Esophagus squamous epithelium (tissue), 5 donors: Measurements from ENCODE around the gene PCDH12. TPM values are rescaled to one million over a fixed set of nuclear protein-coding genes. Genes with fewer than 3 reads are reported as not detected.

Source experiments
- DNase-seq: peaks from one replicate; lab custom pipeline; 2025; lab: John Stamatoyannopoulos, UW
- H3K27ac ChIP-seq, 4 donors: fragments of 200-600 bp; sonication (generic); one replicate each; pipeline ENCODE4 v1.5.1; 2016 to 2019; ENCODE audit warnings: mild to moderate bottlenecking in 1 of 4
- H3K27me3 ChIP-seq, 4 donors: fragments of 200-600 bp; sonication (generic); 1 replicate in 3 of 4; 2 replicates in 1 of 4; pipeline versions ENCODE4 v1.5.1 to v1.6.0; 2017 to 2021; ENCODE audit warnings: antibody characterized with exemption in 1 of 4
- H3K36me3 ChIP-seq, 3 donors: fragments of 200-600 bp; sonication (generic); one replicate each; pipeline ENCODE4 v1.5.1; 2016 to 2019
- H3K4me1 ChIP-seq, 3 donors: fragments of 200-600 bp; sonication (generic); one replicate each; pipeline ENCODE4 v1.5.1; 2017 to 2019
- H3K4me3 ChIP-seq, 4 donors: fragments of 200-600 bp; sonication (generic); 1 replicate in 3 of 4; 2 replicates in 1 of 4; pipeline ENCODE4 v1.5.1; 2016 to 2019; ENCODE audit warnings: mild to moderate bottlenecking in 2 of 4, moderate library complexity in 1 of 4
- H3K9me3 ChIP-seq, 3 donors: fragments of 200-600 bp; sonication (generic); one replicate each; pipeline ENCODE4 v1.5.1; 2016 to 2019
- POLR2A ChIP-seq, 4 donors: fragments of 450-650 bp; IDR thresholded peaks; one replicate each; pipeline ENCODE4 v1.6.1; 2017; ENCODE audit warnings: antibody characterized with exemption in 4 of 4, mild to moderate bottlenecking in 4 of 4, moderate library complexity in 3 of 4
- WGBS, 2 donors: methylation state at CpG; one replicate each; pipeline ENCODE4 v1.1.5; 2018; 5-methylcytosine and 5-hydroxymethylcytosine counted together
- intact Hi-C: fragments of 100-400 bp; cut with DNase I; formaldehyde crosslinking; loops from one replicate; pipeline ENCODE4 v1.15.0; 2022
- total RNA-seq, 4 donors: library from RNA; depleted of rRNA; stranded (reverse); fragments of >200 nt; gene quantifications; one replicate each; pipeline ENCODE4 v1.1.0, GENCODE V29; 2016
- TF ChIP-seq, protein P1 (sequence below), 6 experiments: fragments of 450-650 bp in 4 of 6; fragments of 200-600 bp in 2 of 6; sonication (generic) in 2 of 6; IDR thresholded peaks; one replicate each; pipeline ENCODE4 v1.5.1; 2016 to 2019; ENCODE audit warnings: antibody characterized with exemption in 6 of 6, mild to moderate bottlenecking in 4 of 6, moderate library complexity in 4 of 6
- donor health status: DM: yes; HTN: yes; CAD: no.

The PCDH12 gene
- total RNA-seq, 4 donors from 2014 or later, result 0.19 to 1.9 (median 0.78) TPM

DNA sequence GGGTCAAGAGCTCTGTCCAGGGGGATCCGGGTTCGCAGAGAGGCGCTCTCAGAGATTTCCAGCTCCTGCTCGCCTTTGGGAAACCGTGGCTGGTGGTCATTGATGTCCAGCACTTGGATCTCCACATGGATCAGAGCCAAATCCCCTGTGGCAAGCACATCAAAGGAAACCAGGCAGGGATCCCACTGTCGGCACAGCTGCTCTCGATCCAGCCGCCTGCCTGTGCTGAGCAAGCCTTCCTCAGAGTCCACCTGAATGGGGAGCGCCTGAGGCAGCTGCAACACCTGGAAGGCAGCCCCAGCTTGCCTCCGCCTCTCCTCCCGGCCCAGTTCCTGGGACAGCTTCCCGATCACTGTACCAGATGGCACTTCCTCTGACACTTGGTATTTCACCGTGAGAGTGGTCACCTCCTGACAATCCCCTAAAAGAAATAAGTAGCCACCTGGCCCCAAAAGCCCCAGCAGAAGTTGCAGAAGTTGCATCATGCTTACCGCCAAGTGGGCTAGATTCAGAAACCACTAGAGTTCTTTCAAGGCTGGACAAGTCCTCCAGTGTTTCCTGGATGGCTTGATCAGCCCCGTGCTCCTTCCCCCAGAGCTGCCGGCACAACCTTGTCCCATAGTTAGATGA, 520 bp downstream of the PCDH12 start:
- Histone ChIP-seq H3K36me3 (no peaks in the 10 kb centered on the region), H3K27me3 (no peaks in the 10 kb centered on the region), H3K27ac (peak overlapping the region in 2 of 4 donors; percentile 58 to 73), H3K4me3 (peak overlapping the region in 1 of 4 donors; percentile 44), H3K4me1 (peaks cover 14 to 51% (median 17%) of the 10 kb centered on the region in 3 donors), H3K9me3 (no peaks in the 10 kb centered on the region)
- 41 to 63% methylated on average over 8 to 11 of the region's 16 CpGs for WGBS, 2 donors
- no peak for TF ChIP-seq POLR2A (IDR thresholded peaks at IDR 0.05)
- TF ChIP-seq, protein P1, sequence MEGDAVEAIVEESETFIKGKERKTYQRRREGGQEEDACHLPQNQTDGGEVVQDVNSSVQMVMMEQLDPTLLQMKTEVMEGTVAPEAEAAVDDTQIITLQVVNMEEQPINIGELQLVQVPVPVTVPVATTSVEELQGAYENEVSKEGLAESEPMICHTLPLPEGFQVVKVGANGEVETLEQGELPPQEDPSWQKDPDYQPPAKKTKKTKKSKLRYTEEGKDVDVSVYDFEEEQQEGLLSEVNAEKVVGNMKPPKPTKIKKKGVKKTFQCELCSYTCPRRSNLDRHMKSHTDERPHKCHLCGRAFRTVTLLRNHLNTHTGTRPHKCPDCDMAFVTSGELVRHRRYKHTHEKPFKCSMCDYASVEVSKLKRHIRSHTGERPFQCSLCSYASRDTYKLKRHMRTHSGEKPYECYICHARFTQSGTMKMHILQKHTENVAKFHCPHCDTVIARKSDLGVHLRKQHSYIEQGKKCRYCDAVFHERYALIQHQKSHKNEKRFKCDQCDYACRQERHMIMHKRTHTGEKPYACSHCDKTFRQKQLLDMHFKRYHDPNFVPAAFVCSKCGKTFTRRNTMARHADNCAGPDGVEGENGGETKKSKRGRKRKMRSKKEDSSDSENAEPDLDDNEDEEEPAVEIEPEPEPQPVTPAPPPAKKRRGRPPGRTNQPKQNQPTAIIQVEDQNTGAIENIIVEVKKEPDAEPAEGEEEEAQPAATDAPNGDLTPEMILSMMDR (IDR thresholded peaks at IDR 0.05), result no peak
- no peak for DNase-seq
- intact Hi-C loops, result loop anchor here (10.0 kb wide), 1 partner anchor 73 kb away; no protein-coding TSS in a partner anchor

DNA sequence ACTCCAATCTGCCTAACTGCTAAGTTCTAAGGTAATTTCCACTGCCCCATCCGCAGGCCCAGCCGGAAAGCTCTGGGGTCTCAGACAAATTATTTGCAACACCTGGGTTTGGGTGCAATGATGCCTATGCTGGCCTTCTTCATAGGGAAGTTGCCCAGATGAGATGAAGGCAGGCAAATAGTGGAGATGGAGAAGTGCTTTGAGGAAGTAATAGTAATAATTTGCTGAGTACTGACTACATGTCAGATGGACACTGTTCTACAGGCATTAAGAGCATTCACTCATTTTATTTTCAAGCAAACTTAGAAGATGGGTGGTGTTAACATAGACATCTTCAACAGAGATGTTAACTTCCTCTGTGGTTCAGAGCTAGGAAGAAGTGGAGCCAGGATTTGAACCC, 3.8 kb downstream of the PCDH12 start:
- WGBS, 2 donors, result 87 to 95% methylated on average over 2 of the region's 2 CpGs

DNA sequence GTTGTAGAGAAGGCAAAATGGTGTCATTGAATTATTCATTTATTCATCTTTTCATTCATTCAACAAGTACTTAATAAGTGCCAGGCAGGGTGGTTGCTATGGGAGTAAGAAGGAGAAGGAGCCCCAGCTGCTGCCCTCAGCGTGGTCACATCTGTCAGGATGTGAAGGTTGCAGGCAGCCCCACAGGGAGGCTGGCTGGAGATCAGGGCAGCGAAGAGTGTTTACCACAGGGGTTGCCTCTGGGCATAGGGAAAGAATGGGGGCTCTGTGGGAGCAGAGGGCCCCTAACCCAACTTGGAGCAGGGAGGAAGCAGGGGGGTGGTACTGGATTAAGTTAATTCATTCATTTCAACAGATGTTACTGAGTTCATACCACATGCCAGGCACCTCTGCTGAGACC, 6.0 kb downstream of the PCDH12 start:
- peaks cover 0 to 3% (median 0%) of the 10 kb centered on the region in 3 donors for H3K36me3 ChIP-seq

More for the DNA sequence above, 3.8 kb downstream of the PCDH12 start:
- H3K36me3 ChIP-seq, result peaks cover 0 to 3% (median 0%) of the 10 kb centered on the region in 3 donors
- DNase-seq, result no peak
- intact Hi-C loops, result loop anchor here (10.0 kb wide), 1 partner anchor 69 kb away; no protein-coding TSS in a partner anchor
- no peak overlapping the region for H3K27ac ChIP-seq
- H3K9me3 ChIP-seq, result no peaks in the 10 kb centered on the region
- TF ChIP-seq, protein P1 (IDR thresholded peaks at IDR 0.05), result no peak
- TF ChIP-seq POLR2A (IDR thresholded peaks at IDR 0.05), result no peak
- H3K27me3 ChIP-seq, result no peaks in the 10 kb centered on the region
- no peak overlapping the region for H3K4me3 ChIP-seq
- H3K4me1 ChIP-seq, result peaks cover 12 to 40% (median 17%) of the 10 kb centered on the region in 3 donors

DNA sequence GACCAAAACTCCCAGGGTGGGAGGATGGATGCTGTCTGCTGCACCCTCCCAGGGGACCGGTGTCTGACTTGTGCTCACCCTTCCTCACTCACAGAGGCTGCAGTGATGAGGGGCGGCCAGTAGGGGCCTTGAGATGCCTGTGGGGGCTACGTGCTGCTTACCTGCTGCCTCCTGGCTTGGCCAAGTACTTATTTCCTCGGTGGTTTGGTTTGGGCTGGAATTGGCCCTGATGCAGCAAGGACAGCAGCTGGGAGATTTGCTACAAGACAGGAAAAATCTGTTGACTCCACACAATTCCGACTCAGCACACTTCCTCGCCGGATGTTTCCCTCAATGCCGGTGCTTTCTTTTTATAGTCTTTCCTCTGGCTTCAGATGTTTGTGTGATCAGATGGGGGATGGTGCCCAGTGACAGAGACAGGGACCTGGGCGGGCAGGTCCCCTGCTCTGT, 6.6 kb downstream of the PCDH12 start:
- intact Hi-C loops, result loop anchor here (10.0 kb wide), 1 partner anchor 67 kb away; no protein-coding TSS in a partner anchor
- WGBS, 2 donors, result 50 to 56% methylated on average over 7 to 9 of the region's 9 CpGs
- DNase-seq, result no peak
- H3K27ac ChIP-seq, result peak overlapping the region in 1 of 4 donors; percentile 34
- H3K36me3 ChIP-seq, result peaks cover 0 to 3% (median 0%) of the 10 kb centered on the region in 3 donors
- TF ChIP-seq, protein P1 (IDR thresholded peaks at IDR 0.05), result peak in 2 of 6 experiments; percentile 6 to 7
- TF ChIP-seq POLR2A (IDR thresholded peaks at IDR 0.05), result no peak
- H3K4me1 ChIP-seq, result peaks cover 0 to 27% (median 3%) of the 10 kb centered on the region in 3 donors
- no peaks in the 10 kb centered on the region for H3K27me3 ChIP-seq
- H3K4me3 ChIP-seq, result no peak overlapping the region
- H3K9me3 ChIP-seq, result no peaks in the 10 kb centered on the region

More for the DNA sequence above, 6.0 kb downstream of the PCDH12 start:
- TF ChIP-seq, protein P1 (IDR thresholded peaks at IDR 0.05), result no peak
- TF ChIP-seq POLR2A (IDR thresholded peaks at IDR 0.05), result no peak
- Histone ChIP-seq H3K27me3 (no peaks in the 10 kb centered on the region), H3K27ac (no peak overlapping the region), H3K9me3 (no peaks in the 10 kb centered on the region), H3K4me3 (no peak overlapping the region), H3K4me1 (peaks cover 0 to 24% (median 3%) of the 10 kb centered on the region in 3 donors)
- WGBS, 2 donors, result 60 to 93% methylated on average over 1 to 2 of the region's 2 CpGs
- intact Hi-C loops, result loop anchor here (10.0 kb wide), 1 partner anchor 67 kb away; no protein-coding TSS in a partner anchor
- DNase-seq, result no peak
